PC-3 (cell line): ENCODE measurements around the gene TMOD3. TPM values are rescaled to one million over a fixed set of nuclear protein-coding genes. Genes with fewer than 3 reads are reported as not detected.

Source experiments
- ATAC-seq: fragments of 200-7000 bp; cut with Tn5 transposase; 2 replicates; pipeline ENCODE4 v1.9.1; 2020; ENCODE audit warnings: mild to moderate bottlenecking, moderate library complexity
- BruUV-seq: library from RNA; stranded (reverse); fragments of 400-500 nt; replicated peaks from 2 replicates; lab custom pipeline; 2021; lab: Mats Ljungman, UMichigan
- CTCF ChIA-PET: fragments of 300-600 bp; sonication (Branson Sonifier 250); formaldehyde crosslinking; loops from one replicate; lab custom pipeline; 2022; ENCODE audit warnings: antibody characterized with exemption; lab: Charles Lee
- POLR2A ChIA-PET: fragments of 300-600 bp; sonication (Branson Sonifier 250); formaldehyde crosslinking; loops from one replicate; lab custom pipeline; 2022; ENCODE audit warnings: antibody characterized with exemption; ENCODE audit not compliant: unreplicated experiment; lab: Charles Lee
- DNase-seq: peaks from one replicate; pipeline ENCODE4 v3.0.0-alpha.2; 2015
- H2AFZ ChIP-seq: fragments of 300-600 bp; sonication (generic); 2 replicates; pipeline ENCODE4 v1.6.0; 2016; ENCODE audit warnings: antibody characterized with exemption, low read length
- H3F3A ChIP-seq: fragments of 300-600 bp; sonication (generic); one replicate; pipeline ENCODE4 v1.6.0; 2017; ENCODE audit warnings: antibody characterized with exemption, low read length, control low read depth, mild to moderate bottlenecking; ENCODE audit not compliant: unreplicated experiment
- H3K27ac ChIP-seq: fragments of 300-600 bp; sonication (generic); 2 replicates; pipeline ENCODE4 v1.5.1; 2016; ENCODE audit warnings: mild to moderate bottlenecking, low read length
- H3K27me3 ChIP-seq: fragments of 300-600 bp; sonication (generic); 2 replicates; pipeline ENCODE4 v1.6.1; 2016; ENCODE audit warnings: low read length, mixed read lengths
- H3K36me3 ChIP-seq: fragments of 300-600 bp; sonication (generic); 2 replicates; pipeline ENCODE4 v1.6.1; 2016; ENCODE audit warnings: low read depth, mixed run types, low read length, mixed read lengths
- H3K4me1 ChIP-seq: fragments of 300-600 bp; sonication (generic); 2 replicates; pipeline ENCODE4 v1.5.1; 2016; ENCODE audit warnings: low read length; ENCODE audit not compliant: insufficient read depth
- H3K4me2 ChIP-seq: fragments of 300-600 bp; sonication (generic); 2 replicates; pipeline ENCODE4 v1.6.0; 2016; ENCODE audit warnings: low read length
- H3K4me3 ChIP-seq: fragments of 300-600 bp; sonication (generic); 2 replicates; pipeline ENCODE4 v1.5.1; 2016; ENCODE audit warnings: mild to moderate bottlenecking, low read length, mixed read lengths
- H3K79me2 ChIP-seq: fragments of 300-600 bp; sonication (generic); 2 replicates; pipeline ENCODE4 v1.6.1; 2017; ENCODE audit warnings: low read length, mixed read lengths
- H3K9ac ChIP-seq: fragments of 300-600 bp; sonication (generic); 2 replicates; pipeline ENCODE4 v1.6.0; 2016; ENCODE audit warnings: mild to moderate bottlenecking, low read length
- H3K9me2 ChIP-seq: fragments of 300-600 bp; sonication (generic); replicated peaks from 2 replicates; pipeline ENCODE4 v1.6.1; 2016; ENCODE audit warnings: mixed run types, low read length, mixed read lengths
- H3K9me3 ChIP-seq: fragments of 300-600 bp; sonication (generic); 2 replicates; pipeline ENCODE4 v1.6.1; 2016; ENCODE audit warnings: low read length, mixed read lengths
- H4K20me1 ChIP-seq: fragments of 300-600 bp; sonication (generic); 2 replicates; pipeline ENCODE4 v1.6.1; 2016; ENCODE audit warnings: low read length, mixed read lengths
- EZH2 ChIP-seq: fragments of 300-600 bp; sonication (generic); IDR thresholded peaks from one replicate; pipeline ENCODE4 v1.6.1; 2017; ENCODE audit warnings: antibody characterized with exemption, mild to moderate bottlenecking, low read length; ENCODE audit not compliant: unreplicated experiment
- EZH2phosphoT487 ChIP-seq: fragments of 300-600 bp; sonication (generic); IDR thresholded peaks from 2 replicates; pipeline ENCODE4 v1.6.1; 2018; ENCODE audit warnings: mild to moderate bottlenecking, antibody characterized with exemption, low read length, borderline replicate concordance
- intact Hi-C: fragments of 100-400 bp; cut with micrococcal nuclease; formaldehyde crosslinking; loops from 2 replicates; pipeline ENCODE4 v1.9.0; 2023
- total RNA-seq: library from RNA; depleted of rRNA; stranded (reverse); fragments of >200 nt; gene quantifications from 2 replicates; pipeline ENCODE4 v1.2.3, GENCODE V29; 2014
- TF ChIP-seq, protein P1 (sequence below): fragments of 300-600 bp; sonication (generic); conservative IDR thresholded peaks from 2 replicates; pipeline ENCODE4 v1.5.1; 2017; ENCODE audit warnings: antibody characterized with exemption, low read depth, mild to moderate bottlenecking, low read length

TMOD3 gene
- total RNA-seq, 1 experiment from 2014 or later = 43.9 TPM

DNA sequence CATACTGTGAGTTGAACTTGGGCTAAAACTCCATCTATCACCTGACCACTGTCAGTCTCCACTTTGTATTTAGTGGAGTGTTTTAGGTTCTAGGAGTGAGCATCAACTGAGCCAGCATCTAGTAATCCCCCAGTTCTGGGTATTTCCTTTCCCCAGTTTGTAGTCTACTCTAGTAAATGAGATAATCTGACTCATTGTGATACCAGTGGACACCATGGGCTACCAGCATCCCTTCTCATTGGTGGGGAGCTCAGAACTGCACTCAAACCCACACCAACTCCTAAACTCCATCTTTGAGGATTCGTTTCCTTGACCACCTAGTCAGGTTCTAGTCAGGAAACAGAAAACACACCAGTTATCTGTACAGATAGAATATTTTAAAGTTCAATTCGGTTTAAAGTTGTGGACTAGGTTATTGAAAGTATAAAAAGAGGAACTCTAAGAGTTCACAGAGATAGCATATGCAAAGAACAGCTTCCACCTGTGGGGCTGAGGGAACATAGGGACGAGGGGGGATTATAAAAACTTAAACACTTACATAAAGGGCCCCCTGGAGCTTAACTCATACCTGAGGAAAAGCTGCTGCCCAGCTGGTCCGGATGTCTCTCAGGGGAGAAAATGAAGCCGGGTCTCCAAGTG is 106.1 kb downstream of the TMOD3 start:
- no peak overlapping the region for H2AFZ ChIP-seq
- POLR2A ChIA-PET = no interaction called here
- intact Hi-C loops = no loop called here

DNA sequence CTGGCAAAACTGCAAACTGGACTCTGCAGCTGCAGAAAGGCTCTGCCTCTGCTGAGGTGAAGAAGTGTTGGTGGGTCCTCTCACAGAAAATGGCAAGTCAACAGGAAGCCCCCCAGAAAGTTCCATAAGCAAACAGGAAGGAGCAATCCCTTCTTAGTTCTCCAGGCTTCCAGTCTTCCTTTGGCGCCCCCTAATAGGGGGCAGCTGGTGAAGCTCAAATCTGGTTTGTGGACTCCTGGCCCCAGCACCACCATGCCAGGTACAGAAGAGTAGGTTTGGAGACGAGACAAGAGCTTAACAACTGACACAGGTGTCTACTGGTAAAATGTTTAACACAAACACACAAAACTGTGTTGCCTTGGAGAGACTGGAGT is 106.6 kb downstream of the TMOD3 start:
- POLR2A ChIA-PET = no interaction called here
- Histone ChIP-seq H3K4me1 (peaks cover 10% of the 10 kb centered on the region), H3K4me3 (no peak overlapping the region), H3K9me3 (no peaks in the 10 kb centered on the region), H3K4me2 (no peak overlapping the region), H4K20me1 (no peaks in the 10 kb centered on the region), H3K79me2 (no peaks in the 10 kb centered on the region), H3F3A (no peaks in the 10 kb centered on the region), H2AFZ (no peak overlapping the region), H3K27me3 (no peaks in the 10 kb centered on the region), H3K9ac (no peak overlapping the region), H3K36me3 (peaks cover 2% of the 10 kb centered on the region; the same call in 1 of the 2 replicates), H3K9me2 (no peaks in the 10 kb centered on the region), H3K27ac (no peak overlapping the region)
- intact Hi-C loops = no loop called here
- CTCF ChIA-PET = interaction anchor here (0.6 kb wide), 1 partner anchor 286 kb away, joined by 3 read pairs; no protein-coding TSS in a partner anchor
- ATAC-seq (no peak), DNase-seq (no peak)
- TF ChIP-seq, protein P1, sequence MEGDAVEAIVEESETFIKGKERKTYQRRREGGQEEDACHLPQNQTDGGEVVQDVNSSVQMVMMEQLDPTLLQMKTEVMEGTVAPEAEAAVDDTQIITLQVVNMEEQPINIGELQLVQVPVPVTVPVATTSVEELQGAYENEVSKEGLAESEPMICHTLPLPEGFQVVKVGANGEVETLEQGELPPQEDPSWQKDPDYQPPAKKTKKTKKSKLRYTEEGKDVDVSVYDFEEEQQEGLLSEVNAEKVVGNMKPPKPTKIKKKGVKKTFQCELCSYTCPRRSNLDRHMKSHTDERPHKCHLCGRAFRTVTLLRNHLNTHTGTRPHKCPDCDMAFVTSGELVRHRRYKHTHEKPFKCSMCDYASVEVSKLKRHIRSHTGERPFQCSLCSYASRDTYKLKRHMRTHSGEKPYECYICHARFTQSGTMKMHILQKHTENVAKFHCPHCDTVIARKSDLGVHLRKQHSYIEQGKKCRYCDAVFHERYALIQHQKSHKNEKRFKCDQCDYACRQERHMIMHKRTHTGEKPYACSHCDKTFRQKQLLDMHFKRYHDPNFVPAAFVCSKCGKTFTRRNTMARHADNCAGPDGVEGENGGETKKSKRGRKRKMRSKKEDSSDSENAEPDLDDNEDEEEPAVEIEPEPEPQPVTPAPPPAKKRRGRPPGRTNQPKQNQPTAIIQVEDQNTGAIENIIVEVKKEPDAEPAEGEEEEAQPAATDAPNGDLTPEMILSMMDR = 0 out of 2 replicates have a peak, but pooled peaks have one; percentile 21
- TF ChIP-seq EZH2 = no peak
- TF ChIP-seq EZH2phosphoT487 = no peak
- BruUV-seq = no TSS peak

More for the DNA sequence above, 106.1 kb downstream of the TMOD3 start:
- Histone ChIP-seq H3K79me2 (no peaks in the 10 kb centered on the region), H3K9me3 (no peaks in the 10 kb centered on the region), H3K9me2 (no peaks in the 10 kb centered on the region), H3F3A (no peaks in the 10 kb centered on the region), H3K27me3 (no peaks in the 10 kb centered on the region), H4K20me1 (no peaks in the 10 kb centered on the region), H3K4me1 (peaks cover 15% of the 10 kb centered on the region), H3K9ac (no peak overlapping the region), H3K4me3 (no peak overlapping the region), H3K27ac (no peak overlapping the region), H3K36me3 (peaks cover 2% of the 10 kb centered on the region; the same call in 1 of the 2 replicates), H3K4me2 (no peak overlapping the region)
- TSS peak; percentile 7 for BruUV-seq
- DNase-seq (no peak), ATAC-seq (no peak)
- CTCF ChIA-PET = interaction anchor here (0.6 kb wide), 1 partner anchor 285 kb away, joined by 3 read pairs; no protein-coding TSS in a partner anchor
- no peak for TF ChIP-seq EZH2phosphoT487
- TF ChIP-seq, protein P1 = no peak
- no peak for TF ChIP-seq EZH2

DNA sequence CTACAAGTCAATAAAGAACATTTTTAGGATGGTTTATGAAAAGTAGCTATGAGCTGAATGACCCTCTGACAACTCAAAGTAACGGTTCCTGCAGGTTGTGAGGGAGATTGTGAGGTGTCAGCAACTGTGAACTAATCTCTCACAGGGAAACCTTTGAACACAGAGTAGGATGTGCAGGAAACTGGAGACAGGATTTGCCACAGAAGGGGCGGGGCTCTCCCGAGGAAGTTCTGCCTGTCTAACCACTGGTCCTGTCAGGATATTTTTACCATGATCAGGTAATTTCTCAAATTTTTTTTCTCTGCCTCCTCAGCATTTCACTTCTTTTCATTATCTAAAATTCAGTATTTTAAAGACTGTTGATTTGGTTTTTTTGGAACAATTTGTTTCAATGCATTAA is 108.8 kb downstream of the TMOD3 start:
- H3K79me2 ChIP-seq = no peaks in the 10 kb centered on the region
- H3K9me2 ChIP-seq = no peaks in the 10 kb centered on the region
- H3K4me3 ChIP-seq = no peak overlapping the region
- no peaks in the 10 kb centered on the region for H3K27me3 ChIP-seq
- BruUV-seq = no TSS peak
- no peaks in the 10 kb centered on the region for H3K4me1 ChIP-seq
- H3K9me3 ChIP-seq = no peaks in the 10 kb centered on the region
- no peak overlapping the region for H3K9ac ChIP-seq
- POLR2A ChIA-PET = no interaction called here
- H3F3A ChIP-seq = no peaks in the 10 kb centered on the region
- H4K20me1 ChIP-seq = no peaks in the 10 kb centered on the region
- intact Hi-C loops = no loop called here
- CTCF ChIA-PET = no interaction called here
- TF ChIP-seq, protein P1 = no peak
- no peak for TF ChIP-seq EZH2
- TF ChIP-seq EZH2phosphoT487 = no peak
- H3K36me3 ChIP-seq = peaks cover 10% of the 10 kb centered on the region; the same call in 1 of the 2 replicates
- H3K27ac ChIP-seq = no peak overlapping the region
- DNase-seq (peak; percentile 20), ATAC-seq (0 out of 2 replicates have a peak, but pooled peaks have one; percentile 29)
- no peak overlapping the region for H3K4me2 ChIP-seq
- H2AFZ ChIP-seq = no peak overlapping the region
